ENCODE measurements around the gene MRPL39.

The MRPL39 gene

DNA sequence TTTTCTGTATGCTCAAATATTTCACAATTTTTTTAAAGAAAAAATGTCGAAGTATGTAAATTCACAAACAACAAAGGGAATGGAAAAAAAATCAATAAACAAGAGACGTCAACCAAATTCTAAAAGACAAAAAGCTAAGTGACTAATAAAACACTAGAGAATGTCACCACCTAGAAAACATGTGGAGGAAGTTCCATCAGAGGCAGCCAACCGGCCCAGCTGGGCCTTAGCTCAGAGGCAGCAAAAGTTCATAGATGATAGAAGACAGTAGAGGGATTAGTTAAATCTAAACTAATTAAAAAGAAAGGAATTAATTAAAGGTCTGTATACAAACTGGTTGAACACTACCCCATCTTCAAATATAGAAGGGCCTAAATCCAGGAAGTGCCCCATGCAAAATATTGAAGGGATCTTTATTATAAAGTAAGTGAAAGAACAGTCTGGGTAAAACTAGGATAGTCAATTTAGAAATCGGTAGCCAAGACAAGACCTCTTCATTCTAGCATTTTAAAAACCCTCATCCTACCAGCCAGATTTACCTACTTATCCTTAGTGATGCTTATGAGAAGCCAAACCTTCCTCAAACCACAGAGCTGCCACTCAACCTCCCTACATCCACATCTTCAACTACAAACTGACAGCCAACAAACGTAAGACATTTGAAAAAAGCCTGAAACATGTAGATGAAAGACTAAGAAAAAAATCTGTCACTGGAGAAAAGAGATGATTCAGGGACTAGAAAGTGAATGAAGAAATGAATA, 23.7 kb downstream of the MRPL39 start:
- H3K4me3 ChIP-seq (ENCODE audit: low read depth, low read length): no peak overlapping the region
- TF ChIP-seq, protein P1, sequence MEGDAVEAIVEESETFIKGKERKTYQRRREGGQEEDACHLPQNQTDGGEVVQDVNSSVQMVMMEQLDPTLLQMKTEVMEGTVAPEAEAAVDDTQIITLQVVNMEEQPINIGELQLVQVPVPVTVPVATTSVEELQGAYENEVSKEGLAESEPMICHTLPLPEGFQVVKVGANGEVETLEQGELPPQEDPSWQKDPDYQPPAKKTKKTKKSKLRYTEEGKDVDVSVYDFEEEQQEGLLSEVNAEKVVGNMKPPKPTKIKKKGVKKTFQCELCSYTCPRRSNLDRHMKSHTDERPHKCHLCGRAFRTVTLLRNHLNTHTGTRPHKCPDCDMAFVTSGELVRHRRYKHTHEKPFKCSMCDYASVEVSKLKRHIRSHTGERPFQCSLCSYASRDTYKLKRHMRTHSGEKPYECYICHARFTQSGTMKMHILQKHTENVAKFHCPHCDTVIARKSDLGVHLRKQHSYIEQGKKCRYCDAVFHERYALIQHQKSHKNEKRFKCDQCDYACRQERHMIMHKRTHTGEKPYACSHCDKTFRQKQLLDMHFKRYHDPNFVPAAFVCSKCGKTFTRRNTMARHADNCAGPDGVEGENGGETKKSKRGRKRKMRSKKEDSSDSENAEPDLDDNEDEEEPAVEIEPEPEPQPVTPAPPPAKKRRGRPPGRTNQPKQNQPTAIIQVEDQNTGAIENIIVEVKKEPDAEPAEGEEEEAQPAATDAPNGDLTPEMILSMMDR (IDR thresholded peaks at IDR 0.05; ENCODE audit: borderline replicate concordance, insufficient read depth, low read depth, low read length): no peak

DNA sequence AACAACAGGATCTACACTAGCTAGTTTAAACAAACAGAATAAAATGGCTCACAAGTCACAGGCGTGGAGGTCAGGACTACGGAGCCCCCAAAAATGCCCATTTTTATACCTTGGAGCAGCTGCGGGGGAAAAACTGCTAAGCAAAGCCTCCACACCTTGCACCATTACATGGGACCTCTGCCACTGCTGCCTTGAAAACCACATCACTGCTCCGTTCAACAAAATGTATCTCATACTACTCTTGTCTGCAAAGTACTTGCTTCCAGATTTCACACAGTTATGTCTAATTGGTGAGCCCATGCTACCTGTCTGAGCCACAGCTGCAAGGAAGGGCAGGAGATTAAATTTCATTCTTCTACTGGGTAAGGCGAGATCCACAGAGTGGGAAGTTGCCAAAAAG, 24.4 kb downstream of the MRPL39 start:
- TF ChIP-seq, protein P1 (IDR thresholded peaks at IDR 0.05; ENCODE audit: borderline replicate concordance, insufficient read depth, low read depth, low read length): no peak
- no peak overlapping the region for H3K4me3 ChIP-seq (ENCODE audit: low read depth, low read length)

DNA sequence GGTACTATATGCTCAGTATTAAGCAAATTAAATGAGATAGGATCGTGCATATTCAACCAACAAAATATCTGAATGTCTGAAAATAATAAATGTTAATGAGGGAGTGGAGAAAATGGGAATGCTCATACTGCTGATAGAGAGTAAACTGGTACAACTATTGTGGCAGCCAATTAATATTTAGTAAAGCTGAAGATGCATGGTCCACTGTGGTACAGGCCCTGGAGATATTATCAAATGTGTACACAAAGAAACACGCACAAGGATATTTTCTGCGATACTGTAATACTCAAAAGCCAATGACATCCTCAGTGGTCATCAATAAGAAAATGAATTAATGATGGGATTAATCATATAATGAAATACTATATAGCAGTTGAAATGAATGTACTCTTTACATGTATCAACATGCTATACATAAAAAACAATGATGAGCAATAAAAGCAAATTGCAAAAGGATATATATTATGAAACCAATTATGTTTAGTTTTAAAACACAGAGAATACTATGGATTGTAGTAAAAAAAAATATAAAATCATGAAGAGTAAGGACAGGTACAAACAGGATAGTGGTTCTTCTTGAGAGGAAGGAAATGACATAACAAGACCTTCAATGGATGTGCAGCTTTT, 25.0 kb downstream of the MRPL39 start:
- TF ChIP-seq, protein P1 (IDR thresholded peaks at IDR 0.05; ENCODE audit: borderline replicate concordance, insufficient read depth, low read depth, low read length): no peak
- no peak overlapping the region for H3K4me3 ChIP-seq (ENCODE audit: low read depth, low read length)

DNA sequence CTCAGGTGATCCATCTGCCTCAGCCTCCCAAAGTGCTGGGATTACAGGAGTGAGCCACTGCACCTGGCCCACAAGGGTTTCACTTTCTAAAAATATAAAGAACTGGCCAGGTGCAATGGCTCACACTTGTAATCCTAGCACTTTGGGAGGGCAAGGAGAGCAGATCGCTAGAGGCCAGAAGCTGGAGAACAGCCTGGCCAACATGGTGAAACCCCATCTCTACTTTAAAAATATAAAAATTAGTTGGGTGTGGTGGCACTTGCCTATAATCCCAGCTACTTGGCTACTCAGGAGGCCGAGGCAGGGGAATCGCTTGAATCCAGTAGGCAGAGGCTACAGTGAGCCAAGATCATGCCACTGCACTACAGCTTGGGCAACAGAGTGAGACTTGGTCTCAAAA, 25.7 kb downstream of the MRPL39 start:
- no peak overlapping the region for H3K4me3 ChIP-seq (ENCODE audit: low read depth, low read length)
- TF ChIP-seq, protein P1 (IDR thresholded peaks at IDR 0.05; ENCODE audit: borderline replicate concordance, insufficient read depth, low read depth, low read length): no peak

DNA sequence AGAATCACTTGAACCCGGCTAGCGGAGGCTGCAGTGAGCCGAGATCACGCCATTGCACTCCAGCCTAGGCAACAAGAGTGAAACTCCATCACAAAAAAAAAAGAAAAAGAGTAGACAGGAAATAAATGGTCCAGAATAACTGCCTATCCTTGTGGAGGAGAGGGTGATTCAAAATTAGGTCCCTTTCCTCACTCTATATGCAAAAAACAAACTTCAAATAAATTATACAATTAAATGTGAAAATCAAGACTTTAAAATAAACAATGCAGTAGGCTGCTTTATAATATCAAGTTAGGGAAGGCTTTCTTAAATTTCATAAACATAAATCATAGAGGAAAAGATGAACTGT, 26.4 kb downstream of the MRPL39 start:
- TF ChIP-seq, protein P1 (IDR thresholded peaks at IDR 0.05; ENCODE audit: borderline replicate concordance, insufficient read depth, low read depth, low read length): no peak
- H3K4me3 ChIP-seq (ENCODE audit: low read depth, low read length): no peak overlapping the region

DNA sequence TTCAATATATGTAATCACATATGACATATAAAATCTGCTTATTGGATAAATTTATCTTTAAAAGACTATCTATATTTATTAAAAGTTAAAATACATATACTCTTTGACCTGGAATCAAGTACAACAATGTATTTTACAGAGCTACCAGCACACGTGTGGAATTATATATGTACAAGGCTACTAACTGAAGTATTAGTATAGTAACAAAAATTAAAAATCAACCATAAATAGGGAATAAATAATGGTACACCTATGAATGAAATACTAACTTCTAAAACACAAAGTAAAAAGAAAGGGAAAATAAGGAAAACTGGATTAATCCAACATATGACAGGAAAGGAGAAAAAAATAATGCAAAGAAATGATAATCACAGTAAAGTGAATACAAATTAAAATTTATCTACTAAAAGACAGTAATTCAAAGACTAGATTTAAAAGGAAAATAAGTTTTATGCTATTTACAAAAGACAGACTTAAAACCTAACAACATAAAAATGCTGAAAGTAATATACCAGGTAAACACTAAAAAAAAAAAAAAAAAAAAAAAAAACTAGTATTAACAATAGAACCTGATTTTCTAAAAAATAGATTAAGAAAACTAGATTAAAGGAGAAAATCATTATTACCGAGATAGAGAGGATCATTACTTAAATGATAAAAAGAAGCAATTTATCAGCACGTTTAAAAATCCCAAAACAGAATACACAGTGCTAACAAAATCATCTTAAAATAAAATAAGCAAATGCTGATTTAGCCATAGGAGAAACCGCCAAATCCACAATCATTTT, 27.9 kb downstream of the MRPL39 start:
- TF ChIP-seq, protein P1 (IDR thresholded peaks at IDR 0.05; ENCODE audit: borderline replicate concordance, insufficient read depth, low read depth, low read length): no peak
- H3K4me3 ChIP-seq (ENCODE audit: low read depth, low read length): no peak overlapping the region

Data from GM12875 (cell line).